HCT116 (cell line): Measurements from ENCODE around the gene PHACTR1. TPM values are rescaled to one million over a fixed set of nuclear protein-coding genes. Genes with fewer than 3 reads are reported as not detected.

ENCODE experiments used
- ATAC-seq: fragments of 200-7000 bp; cut with Tn5 transposase; 2 replicates; pipeline ENCODE4 v1.9.1; 2020; ENCODE audit warnings: mild to moderate bottlenecking, moderate library complexity
- BruUV-seq: library from RNA; stranded (reverse); fragments of 400-500 nt; replicated peaks from 2 replicates; lab custom pipeline; 2021; lab: Mats Ljungman, UMichigan
- CTCF ChIA-PET: fragments of 300-600 bp; sonication (Branson Sonifier 250); formaldehyde crosslinking; loops from one replicate; lab custom pipeline; 2021; ENCODE audit warnings: antibody characterized with exemption; lab: Charles Lee
- POLR2A ChIA-PET: fragments of 300-600, 350-600 bp; sonication (Branson Sonifier 250); formaldehyde crosslinking; loops from one replicate; lab custom pipeline; 2021; ENCODE audit warnings: antibody characterized with exemption; lab: Charles Lee
- RAD21 ChIA-PET, 2 experiments: fragments of 300-600 bp; sonication (Branson Sonifier 250); formaldehyde crosslinking; loops; one replicate each; lab custom pipeline; 2023; ENCODE audit warnings: low total read pairs in 2 of 2; ENCODE audit not compliant: uncharacterized antibody in 2 of 2, unreplicated experiment in 2 of 2, low non-redundant PET in 1 of 2; lab: Charles Lee
- DNase-seq: peaks from one replicate; pipeline ENCODE4 v3.0.0-alpha.2; 2010; ENCODE audit warnings: low read depth, low spot score
- H2AFZ ChIP-seq: fragments of 200-600 bp; shearing (Covaris generic), sonication (generic); 2 replicates; pipeline ENCODE4 v1.6.1; 2017; ENCODE audit warnings: low read depth, mixed run types, mixed read lengths, antibody characterized with exemption, low read length; ENCODE audit not compliant: poor library complexity, severe bottlenecking
- H3K27ac ChIP-seq: 2 replicates; pipeline ENCODE4 v1.5.1; 2012; ENCODE audit warnings: low read depth, low read length
- H3K27me3 ChIP-seq: fragments of 200-600 bp; sonication (generic); 2 replicates; pipeline ENCODE4 v1.6.1; 2016; ENCODE audit warnings: mixed run types, low read length, mixed read lengths; ENCODE audit not compliant: insufficient read depth
- H3K36me3 ChIP-seq, 2 experiments: fragments of 200-500 bp in 1 of 2; fragments of 200-600 bp in 1 of 2; sonication (Bioruptor generic) in 1 of 2; sonication (generic) in 1 of 2; 2 replicates each; pipeline versions ENCODE4 v1.5.1 to v1.6.1; 2014 to 2016; ENCODE audit warnings: low read length in 2 of 2, inconsistent platforms in 1 of 2, mixed read lengths in 1 of 2, mixed run types in 1 of 2; ENCODE audit not compliant: insufficient read depth in 2 of 2, control insufficient read depth in 1 of 2
- H3K4me1 ChIP-seq, 2 experiments: fragments of 200-600 bp in 1 of 2; sonication (generic) in 1 of 2; 2 replicates each; pipeline versions ENCODE4 v1.5.1 to v1.6.1; 2012 to 2017; ENCODE audit warnings: low read length in 2 of 2, inconsistent platforms in 1 of 2, mild to moderate bottlenecking in 1 of 2, mixed read lengths in 1 of 2, mixed run types in 1 of 2, moderate library complexity in 1 of 2; ENCODE audit not compliant: insufficient read depth in 2 of 2, control insufficient read depth in 1 of 2
- H3K4me2 ChIP-seq: fragments of 200-600 bp; sonication (generic); 2 replicates; pipeline ENCODE4 v1.6.1; 2017; ENCODE audit warnings: mixed run types, low read length, mixed read lengths
- H3K4me3 ChIP-seq, 2 experiments: fragments of 200-600 bp in 1 of 2; sonication (generic) in 1 of 2; replicated peaks in 1 of 2; 2 replicates each; pipeline ENCODE4 v1.5.1; 2011 to 2016; ENCODE audit warnings: low read length in 2 of 2, control low read depth in 1 of 2, low read depth in 1 of 2, mild to moderate bottlenecking in 1 of 2, mixed read lengths in 1 of 2, mixed run types in 1 of 2
- H3K79me2 ChIP-seq: fragments of 200-600 bp; sonication (generic); 2 replicates; pipeline ENCODE4 v1.6.1; 2017; ENCODE audit warnings: mild to moderate bottlenecking, mixed run types, low read length, moderate library complexity, mixed read lengths; ENCODE audit not compliant: insufficient read depth
- H3K9ac ChIP-seq: fragments of 200-600 bp; sonication (generic); 2 replicates; pipeline ENCODE4 v1.6.1; 2016; ENCODE audit warnings: low read length, mixed read lengths
- H3K9me2 ChIP-seq: fragments of 200-600 bp; sonication (generic), shearing (Covaris generic); 2 replicates; pipeline ENCODE4 v1.6.1; 2017; ENCODE audit warnings: mixed run types, mild to moderate bottlenecking, moderate library complexity; ENCODE audit not compliant: insufficient read depth
- H3K9me3 ChIP-seq, 2 experiments: fragments of 200-500 bp in 1 of 2; fragments of 200-600 bp in 1 of 2; sonication (Bioruptor generic) in 1 of 2; sonication (generic) in 1 of 2; 2 replicates each; pipeline ENCODE4 v1.6.1; 2014 to 2017; ENCODE audit warnings: low read length in 2 of 2, mixed read lengths in 2 of 2, inconsistent platforms in 1 of 2, low read depth in 1 of 2, mild to moderate bottlenecking in 1 of 2, mixed run types in 1 of 2, moderate library complexity in 1 of 2; ENCODE audit not compliant: control insufficient read depth in 1 of 2, insufficient read depth in 1 of 2
- H4K20me1 ChIP-seq: fragments of 200-600 bp; sonication (generic), shearing (Covaris generic); 2 replicates; pipeline ENCODE4 v1.6.1; 2017; ENCODE audit warnings: mixed run types, mild to moderate bottlenecking, moderate library complexity; ENCODE audit not compliant: insufficient read depth
- CBX3 ChIP-seq: IDR thresholded peaks from 2 replicates; pipeline ENCODE4 v1.6.1; 2012; ENCODE audit warnings: low read depth
- CEBPB ChIP-seq: IDR thresholded peaks from 2 replicates; pipeline ENCODE4 v1.6.1; 2012; ENCODE audit warnings: low read depth
- CTCF ChIP-seq, 3 experiments: fragments of 200-600 bp in 1 of 3; sonication (generic) in 1 of 3; IDR thresholded peaks in 2 of 3; conservative IDR thresholded peaks in 1 of 3; 2 replicates each; pipeline ENCODE4 v1.5.1; 2012 to 2017; ENCODE audit warnings: low read depth in 2 of 3, low read length in 2 of 3, antibody characterized with exemption in 1 of 3, borderline replicate concordance in 1 of 3, control low read depth in 1 of 3, mild to moderate bottlenecking in 1 of 3, mixed read lengths in 1 of 3, mixed run types in 1 of 3, moderate library complexity in 1 of 3; ENCODE audit not compliant: insufficient read depth in 1 of 3
- EGR1 ChIP-seq: IDR thresholded peaks from 2 replicates; pipeline ENCODE4 v1.6.1; 2012; ENCODE audit warnings: low read depth
- MAX ChIP-seq: IDR thresholded peaks from 2 replicates; pipeline ENCODE4 v1.6.1; 2012
- POLR2A ChIP-seq: IDR thresholded peaks from 2 replicates; pipeline ENCODE4 v1.7.0; 2011; ENCODE audit warnings: borderline replicate concordance; ENCODE audit not compliant: insufficient read depth, insufficient read length; ENCODE audit errors: extremely low read depth
- RAD21 ChIP-seq: IDR thresholded peaks from 2 replicates; pipeline ENCODE4 v1.6.1; 2012; ENCODE audit warnings: low read depth, mild to moderate bottlenecking
- TCF7L2 ChIP-seq: IDR thresholded peaks from 2 replicates; pipeline ENCODE4 v1.7.0; 2011; ENCODE audit warnings: borderline replicate concordance, inconsistent platforms; ENCODE audit not compliant: insufficient read depth, insufficient read length; ENCODE audit errors: extremely low read depth
- YY1 ChIP-seq: IDR thresholded peaks from 2 replicates; pipeline ENCODE4 v1.6.1; 2011; ENCODE audit warnings: low read length, low read depth, moderate library complexity, mild to moderate bottlenecking; ENCODE audit not compliant: insufficient replicate concordance; ENCODE audit errors: extremely low read depth
- ZNF274 ChIP-seq: fragments of 200-500 bp; sonication (Bioruptor generic); IDR thresholded peaks from 2 replicates; pipeline ENCODE4 v1.6.1; 2014; ENCODE audit warnings: mild to moderate bottlenecking, low read depth, low read length, inconsistent platforms
- intact Hi-C: fragments of 100-400 bp; cut with micrococcal nuclease; formaldehyde crosslinking; loops from 2 replicates; pipeline ENCODE4 v1.10.0; 2022
- total RNA-seq: library from RNA; stranded (reverse); gene quantifications from one replicate; pipeline ENCODE4 v1.2.1, GENCODE V29; 2021; ENCODE audit not compliant: unreplicated experiment
- TF ChIP-seq, protein P1 (sequence below): IDR thresholded peaks from 2 replicates; pipeline ENCODE4 v1.6.1; 2011; ENCODE audit warnings: mild to moderate bottlenecking, low read length, moderate library complexity; ENCODE audit not compliant: insufficient replicate concordance; ENCODE audit errors: extremely low read depth

PHACTR1 gene
- total RNA-seq, 1 experiment from 2014 or later = 0.17 TPM

GRCh38 chr6:12718015-12718414, 1.4 kb downstream of the PHACTR1 start (continued):
- no peak for TF ChIP-seq CTCF (IDR thresholded peaks at IDR 0.05 in 2 of 3, conservative IDR thresholded peaks at IDR 0.05 in 1 of 3; ENCODE audit: borderline replicate concordance in 1 of 3, insufficient read depth in 1 of 3, low read depth in 2 of 3, low read length in 2 of 3)

- Histone ChIP-seq H4K20me1 (no peaks in the 10 kb centered on the region), H3K9me3 (no peaks in the 10 kb centered on the region), H3K9me2 (no peaks in the 10 kb centered on the region), H3K36me3 (no peaks in the 10 kb centered on the region), H3K9ac (no peak overlapping the region), H3K4me1 (no peaks in the 10 kb centered on the region), H2AFZ (no peak overlapping the region), H3K27me3 (peaks cover 30% of the 10 kb centered on the region), H3K27ac (no peak overlapping the region), H3K4me3 (no peak overlapping the region), H3K4me2 (no peak overlapping the region), H3K79me2 (no peaks in the 10 kb centered on the region)
- no peak for DNase-seq
- intact Hi-C loops = no loop called here
- ChIA-PET POLR2A (no interaction called here), CTCF (no interaction called here), RAD21 (no interaction called here)
- BruUV-seq = no TSS peak
- TF ChIP-seq, protein P1, sequence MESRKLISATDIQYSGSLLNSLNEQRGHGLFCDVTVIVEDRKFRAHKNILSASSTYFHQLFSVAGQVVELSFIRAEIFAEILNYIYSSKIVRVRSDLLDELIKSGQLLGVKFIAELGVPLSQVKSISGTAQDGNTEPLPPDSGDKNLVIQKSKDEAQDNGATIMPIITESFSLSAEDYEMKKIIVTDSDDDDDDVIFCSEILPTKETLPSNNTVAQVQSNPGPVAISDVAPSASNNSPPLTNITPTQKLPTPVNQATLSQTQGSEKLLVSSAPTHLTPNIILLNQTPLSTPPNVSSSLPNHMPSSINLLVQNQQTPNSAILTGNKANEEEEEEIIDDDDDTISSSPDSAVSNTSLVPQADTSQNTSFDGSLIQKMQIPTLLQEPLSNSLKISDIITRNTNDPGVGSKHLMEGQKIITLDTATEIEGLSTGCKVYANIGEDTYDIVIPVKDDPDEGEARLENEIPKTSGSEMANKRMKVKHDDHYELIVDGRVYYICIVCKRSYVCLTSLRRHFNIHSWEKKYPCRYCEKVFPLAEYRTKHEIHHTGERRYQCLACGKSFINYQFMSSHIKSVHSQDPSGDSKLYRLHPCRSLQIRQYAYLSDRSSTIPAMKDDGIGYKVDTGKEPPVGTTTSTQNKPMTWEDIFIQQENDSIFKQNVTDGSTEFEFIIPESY = no peak
- TF ChIP-seq ZNF274 (no peak), YY1 (no peak), CEBPB (no peak), CBX3 (no peak), POLR2A (no peak), EGR1 (no peak), RAD21 (no peak), MAX (no peak), TCF7L2 (no peak), CTCF (IDR thresholded peaks at IDR 0.05 in 2 of 3, conservative IDR thresholded peaks at IDR 0.05 in 1 of 3; ENCODE audit: borderline replicate concordance in 1 of 3, insufficient read depth in 1 of 3, low read depth in 2 of 3, low read length in 2 of 3) (no peak)
- ATAC-seq = no peak
Measured at GRCh38 chr6:12719017-12719416, 2.5 kb downstream of the PHACTR1 start.
